GM13976 (cell line): Measurements from ENCODE around the gene SORBS2.

Source experiments
- DNase-seq: peaks from one replicate; pipeline ENCODE4 v3.0.0; 2012; ENCODE audit warnings: low spot score
- in situ Hi-C: fragments of 300-500 bp; cut with MboI; formaldehyde crosslinking; loops from one replicate; pipeline ENCODE4 v1.12.0; 2022; ENCODE audit warnings: low sequenced_read_pairs, mixed read lengths, inconsistent platforms; ENCODE audit not compliant: unreplicated experiment
- TF ChIP-seq, protein P1 (sequence below): IDR thresholded peaks from 2 replicates; pipeline ENCODE4 v1.5.1; 2012; ENCODE audit warnings: borderline replicate concordance, mild to moderate bottlenecking; ENCODE audit not compliant: insufficient read depth; ENCODE audit errors: extremely low read depth, missing control alignments, control extremely low read depth

SORBS2 gene

DNA sequence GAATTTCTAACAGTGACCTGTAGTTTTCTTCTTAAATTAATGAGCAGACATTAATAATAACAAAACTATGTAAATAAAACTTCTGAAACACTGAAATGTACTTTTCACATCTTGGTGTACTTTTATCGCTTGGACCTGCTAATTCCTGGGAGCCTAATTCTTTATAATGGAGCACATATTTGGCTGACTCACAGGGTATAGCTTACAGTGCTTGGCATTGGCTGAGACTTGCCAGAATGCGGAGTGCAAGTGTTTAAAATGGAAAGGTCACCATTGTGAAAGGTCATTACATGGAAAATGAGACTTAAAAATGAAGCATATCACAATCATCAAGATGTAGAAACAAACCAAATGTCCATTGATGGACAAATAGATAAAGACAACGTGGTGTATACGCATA is 139.4 kb downstream of the SORBS2 start:
- TF ChIP-seq, protein P1, sequence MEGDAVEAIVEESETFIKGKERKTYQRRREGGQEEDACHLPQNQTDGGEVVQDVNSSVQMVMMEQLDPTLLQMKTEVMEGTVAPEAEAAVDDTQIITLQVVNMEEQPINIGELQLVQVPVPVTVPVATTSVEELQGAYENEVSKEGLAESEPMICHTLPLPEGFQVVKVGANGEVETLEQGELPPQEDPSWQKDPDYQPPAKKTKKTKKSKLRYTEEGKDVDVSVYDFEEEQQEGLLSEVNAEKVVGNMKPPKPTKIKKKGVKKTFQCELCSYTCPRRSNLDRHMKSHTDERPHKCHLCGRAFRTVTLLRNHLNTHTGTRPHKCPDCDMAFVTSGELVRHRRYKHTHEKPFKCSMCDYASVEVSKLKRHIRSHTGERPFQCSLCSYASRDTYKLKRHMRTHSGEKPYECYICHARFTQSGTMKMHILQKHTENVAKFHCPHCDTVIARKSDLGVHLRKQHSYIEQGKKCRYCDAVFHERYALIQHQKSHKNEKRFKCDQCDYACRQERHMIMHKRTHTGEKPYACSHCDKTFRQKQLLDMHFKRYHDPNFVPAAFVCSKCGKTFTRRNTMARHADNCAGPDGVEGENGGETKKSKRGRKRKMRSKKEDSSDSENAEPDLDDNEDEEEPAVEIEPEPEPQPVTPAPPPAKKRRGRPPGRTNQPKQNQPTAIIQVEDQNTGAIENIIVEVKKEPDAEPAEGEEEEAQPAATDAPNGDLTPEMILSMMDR: no peak

DNA sequence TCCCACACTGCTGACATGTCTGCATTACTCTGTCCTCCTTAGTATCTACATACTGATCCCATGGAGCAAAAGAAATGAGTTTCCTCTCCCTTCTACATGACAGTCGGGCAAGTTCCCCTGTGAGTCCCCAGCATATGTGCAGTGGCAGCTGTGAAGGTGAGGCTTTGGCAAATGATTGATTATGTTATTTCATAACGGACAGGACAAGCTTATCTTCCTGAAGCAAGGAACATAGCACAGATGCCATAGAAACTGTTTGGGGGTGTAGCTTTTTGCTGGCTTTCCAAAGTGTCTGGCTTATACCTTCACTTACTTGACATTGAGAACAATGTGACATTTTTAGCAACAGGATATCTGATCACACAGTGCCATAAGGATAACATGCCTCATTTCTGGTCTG is 139.8 kb downstream of the SORBS2 start:
- no peak for DNase-seq
- in situ Hi-C loops: no loop called here
- TF ChIP-seq, protein P1: no peak

More for the DNA sequence above, 139.4 kb downstream of the SORBS2 start:
- DNase-seq: no peak
- in situ Hi-C loops: no loop called here

DNA sequence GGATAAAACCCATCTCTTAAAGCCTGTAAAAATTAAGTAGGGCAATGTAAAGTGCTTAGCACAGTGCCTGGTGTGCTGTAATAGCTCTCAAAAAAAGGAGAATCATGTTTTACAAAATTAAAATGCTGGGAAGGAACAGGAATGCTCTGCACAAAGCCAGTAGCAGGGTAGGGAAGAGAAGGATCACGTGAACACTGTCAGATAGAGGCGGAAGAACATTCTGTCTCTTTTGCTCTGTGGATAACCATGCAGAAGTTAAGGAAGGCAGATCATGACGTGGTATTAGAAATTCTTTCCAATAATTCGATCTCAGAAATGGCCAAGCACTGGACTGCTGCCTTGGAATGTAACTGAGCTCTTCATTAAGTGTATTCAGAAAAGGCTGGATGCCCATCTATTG is 140.5 kb downstream of the SORBS2 start:
- in situ Hi-C loops: no loop called here
- no peak for DNase-seq
- TF ChIP-seq, protein P1: no peak

DNA sequence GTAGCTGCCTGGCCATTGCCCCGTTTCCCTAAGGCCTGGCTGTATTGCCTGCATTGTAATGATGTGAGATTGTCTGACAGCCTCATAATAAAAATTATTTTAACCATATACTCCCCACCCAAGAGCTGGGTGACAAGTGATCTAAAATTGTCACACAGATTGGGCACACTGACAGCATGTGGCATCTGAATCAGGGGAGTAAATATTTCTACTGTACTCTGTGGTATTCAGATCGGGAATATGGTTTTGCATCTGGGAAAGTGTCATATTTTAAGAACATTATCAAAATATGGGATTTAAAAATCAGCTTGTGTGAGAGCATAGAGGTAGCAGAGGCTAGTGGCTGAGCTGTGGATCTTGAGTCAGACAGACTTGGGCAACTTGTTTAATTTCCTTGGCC is 140.9 kb downstream of the SORBS2 start:
- in situ Hi-C loops: no loop called here
- TF ChIP-seq, protein P1: no peak
- no peak for DNase-seq

DNA sequence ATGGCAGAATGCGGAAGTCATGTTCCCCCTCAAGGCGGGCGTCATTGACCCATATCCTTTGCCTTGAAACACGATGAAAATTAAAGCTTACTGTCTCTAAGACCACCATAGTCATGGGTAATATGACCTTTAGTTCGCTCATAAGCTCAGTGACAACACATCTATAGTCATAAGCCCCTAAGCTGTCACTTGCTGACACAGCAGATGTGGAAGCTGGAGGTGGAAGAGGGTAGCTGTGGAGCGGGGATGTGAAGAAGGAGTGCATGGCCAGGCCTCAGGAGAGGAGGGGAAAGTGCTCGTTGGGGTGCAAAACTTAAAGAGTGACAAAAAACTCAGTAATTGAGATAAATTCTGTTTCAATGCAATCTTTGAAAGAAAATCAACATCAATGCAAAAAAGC is 142.7 kb downstream of the SORBS2 start:
- DNase-seq: no peak
- TF ChIP-seq, protein P1: no peak
- in situ Hi-C loops: no loop called here

DNA sequence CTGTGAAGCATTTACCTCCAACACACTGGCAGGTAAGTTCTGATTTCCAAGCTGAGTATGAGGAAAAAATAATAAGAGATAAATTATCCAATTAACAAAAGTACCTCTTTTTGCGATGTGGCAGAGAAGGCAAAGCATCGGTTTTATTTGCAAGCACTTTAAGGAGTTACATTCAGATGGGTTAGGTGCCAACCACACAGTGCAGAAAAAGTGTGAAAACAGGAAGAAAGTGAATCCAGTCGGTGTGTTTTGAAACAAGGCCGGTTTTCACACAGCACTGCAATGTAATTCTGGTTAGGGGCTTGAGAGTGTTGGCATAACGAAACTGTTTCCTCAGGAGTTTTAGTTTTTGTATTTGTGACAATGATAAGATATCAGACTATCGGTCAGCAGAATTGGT is 145.8 kb downstream of the SORBS2 start:
- DNase-seq: no peak
- TF ChIP-seq, protein P1: no peak
- in situ Hi-C loops: no loop called here

DNA sequence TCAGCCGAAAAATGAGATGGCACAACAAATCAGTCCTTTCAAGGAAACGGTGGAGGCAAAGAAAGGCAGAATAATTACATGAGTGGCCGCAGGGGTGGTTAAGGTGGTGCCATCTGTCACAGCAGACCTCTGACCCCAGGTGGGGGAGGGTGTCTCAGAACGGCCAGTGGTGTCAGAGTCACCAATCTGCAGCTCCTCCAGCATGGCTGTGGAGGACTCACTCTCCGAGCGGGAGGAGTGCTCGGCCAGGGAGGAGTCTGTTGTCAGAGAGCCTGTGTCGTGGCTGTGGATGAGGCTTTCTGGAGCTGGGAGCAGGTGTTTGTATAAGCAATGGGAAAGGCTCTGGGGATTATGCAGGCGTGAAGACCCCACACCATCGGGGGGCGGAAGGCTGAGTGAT is 146.3 kb downstream of the SORBS2 start:
- TF ChIP-seq, protein P1: no peak
- no peak for DNase-seq
- in situ Hi-C loops: no loop called here
